DOHH2 (cell line): ENCODE data around the gene BMP15.

Experiments used
- CTCF ChIP-seq: fragments of 200-600 bp; sonication (generic); IDR thresholded peaks from one replicate; pipeline ENCODE4 v1.5.1; 2014; ENCODE audit warnings: antibody characterized with exemption, mild to moderate bottlenecking, low read depth, low read length; ENCODE audit not compliant: poor library complexity, severe bottlenecking
- EZH2phosphoT487 ChIP-seq: fragments of 200-600 bp; sonication (generic); IDR thresholded peaks from 2 replicates; pipeline ENCODE4 v1.6.1; 2017; ENCODE audit warnings: borderline replicate concordance, mild to moderate bottlenecking, antibody characterized with exemption, low read length, moderate library complexity, mixed read lengths

GRCh38 chrX:50953832-50954231 is 43.3 kb downstream of the BMP15 start:
- no peak for TF ChIP-seq CTCF
- no peak for TF ChIP-seq EZH2phosphoT487
